ENCODE results near the gene SAE1.
"Not testable (repeated sequence)": the region's sequence is repeated elsewhere in the genome, so short reads cannot be mapped to it uniquely, and the experiment has no call there.

SAE1 gene

DNA sequence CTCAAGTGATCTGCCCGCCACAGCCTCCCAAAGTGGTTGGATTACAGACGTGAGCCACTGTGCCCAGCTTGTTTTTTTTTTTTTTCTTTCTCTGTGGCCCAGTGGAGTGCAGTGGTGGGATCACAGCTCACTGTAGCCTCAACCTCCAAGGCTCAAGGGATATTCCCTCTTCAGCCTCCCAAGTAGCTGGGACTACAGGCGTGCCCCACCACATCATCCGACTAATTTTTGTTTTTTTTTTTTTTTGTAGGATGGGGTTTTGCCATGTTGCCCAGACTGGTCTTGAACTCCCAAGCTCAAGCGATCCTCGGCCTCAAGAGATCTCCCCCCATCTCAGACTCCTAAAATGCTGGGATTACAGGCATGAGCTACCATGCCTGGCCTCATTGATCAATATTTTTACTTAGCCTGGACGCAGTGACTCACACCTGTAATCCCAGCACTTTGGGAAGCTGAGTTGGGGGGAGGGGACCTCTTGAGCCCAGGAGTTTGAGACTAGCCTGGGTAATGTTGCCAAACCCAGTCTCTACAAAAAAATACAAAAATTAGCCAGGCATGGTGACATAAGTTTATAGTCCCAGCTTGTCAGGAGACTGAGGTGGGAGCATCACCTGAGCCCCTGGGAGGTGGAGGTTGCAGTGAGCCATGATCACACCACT is 1.7 kb downstream of the SAE1 start:
- DNase-seq = no peak

DNA sequence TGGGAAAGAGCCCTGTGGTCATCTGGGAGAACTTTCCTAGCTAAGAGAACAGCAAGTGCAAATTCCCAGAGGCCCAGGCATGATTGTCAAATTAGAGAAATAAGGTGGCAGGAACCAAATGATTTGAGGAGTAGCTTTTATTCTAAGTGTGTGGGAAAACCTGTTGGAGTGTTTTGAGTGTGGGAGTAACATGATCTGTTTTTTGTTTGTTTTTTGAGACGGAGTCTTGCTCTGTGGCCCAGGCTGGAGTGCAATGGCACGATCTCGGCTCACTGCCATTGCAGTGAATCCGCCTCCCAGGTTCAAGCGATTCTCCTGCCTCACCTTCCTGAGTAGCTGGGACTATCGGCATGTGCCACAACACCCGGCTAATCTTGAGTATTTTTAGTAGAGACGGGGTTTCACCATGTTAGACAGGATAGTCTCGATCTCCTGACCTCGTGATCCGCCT is 2.4 kb downstream of the SAE1 start:
- DNase-seq = no peak

DNA sequence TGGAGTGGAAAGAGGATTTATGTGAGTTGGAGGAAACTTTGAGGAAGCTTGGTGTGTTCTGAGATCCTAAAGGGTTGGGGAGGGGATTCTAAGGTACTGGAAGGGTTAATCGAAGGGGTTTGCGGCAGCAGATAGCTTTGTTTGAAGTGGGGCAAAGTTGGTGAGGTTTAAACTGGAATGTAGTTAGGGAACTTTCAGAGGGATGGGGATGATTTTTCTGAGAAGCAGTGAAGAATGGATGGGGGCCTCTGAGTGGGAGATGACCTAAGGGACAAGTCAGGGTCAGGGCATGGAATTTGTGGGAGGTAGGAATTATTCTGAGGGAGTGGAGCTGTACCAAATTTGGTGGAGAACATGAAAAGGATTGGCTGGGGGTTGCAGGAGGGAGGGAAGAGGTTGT is 3.9 kb downstream of the SAE1 start:
- no peak for DNase-seq

DNA sequence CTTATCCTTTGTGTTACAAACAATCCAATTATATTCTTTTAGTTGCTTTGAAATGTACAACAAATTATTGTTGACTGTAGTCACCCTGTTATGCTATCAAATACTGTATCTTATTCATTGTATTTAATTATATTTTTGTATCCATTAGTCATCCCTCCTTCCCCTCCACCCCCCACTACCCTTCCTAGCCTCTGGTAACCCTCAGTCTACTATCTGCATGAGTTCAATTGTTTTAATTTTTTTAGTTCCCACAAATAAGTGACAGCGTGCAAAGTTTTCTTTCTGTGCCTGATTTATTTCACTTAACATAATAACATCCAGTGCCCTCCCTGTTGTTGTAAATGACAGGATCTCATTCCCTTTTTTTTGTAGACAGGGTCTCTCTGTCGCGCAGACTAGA is 4.5 kb downstream of the SAE1 start:
- DNase-seq = no peak

DNA sequence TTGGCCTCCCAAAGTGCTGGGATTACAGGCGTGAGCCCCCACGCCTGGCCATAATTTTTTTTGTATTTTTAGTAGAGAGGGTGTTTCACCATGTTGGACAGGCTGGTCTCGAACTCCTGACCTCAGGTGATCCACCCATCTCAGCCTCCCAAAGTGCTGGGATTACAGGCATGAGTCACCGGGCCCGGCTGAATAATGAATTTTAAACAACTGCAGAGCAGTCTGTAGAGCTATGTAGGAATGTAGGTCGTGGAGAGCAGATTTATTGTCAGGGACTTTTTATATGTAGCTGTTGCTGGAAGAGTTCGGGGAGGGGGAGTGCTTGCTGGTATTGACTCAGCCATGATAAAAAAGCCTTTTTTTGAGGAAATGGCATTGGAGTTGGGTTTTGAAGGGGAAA is 10.6 kb downstream of the SAE1 start:
- not testable (repeated sequence) for DNase-seq

DNA sequence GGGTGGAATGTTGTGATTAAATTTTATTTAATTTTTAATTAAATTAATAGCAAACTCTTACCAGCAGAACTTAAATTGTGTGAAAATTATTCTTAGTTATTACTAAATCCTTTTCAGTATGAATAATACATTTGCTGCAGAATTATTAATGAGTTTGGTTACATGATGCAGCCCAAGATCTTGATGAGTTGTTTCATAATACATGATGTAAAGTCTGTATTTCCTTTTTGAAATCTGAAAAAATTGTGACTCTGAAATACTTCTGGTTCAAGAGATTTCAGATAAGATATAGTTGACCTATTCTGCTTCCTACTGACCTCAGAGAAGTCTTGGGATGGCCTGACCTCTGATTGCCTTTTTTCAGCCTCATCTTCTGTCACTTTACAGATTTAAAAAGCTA is 11.1 kb downstream of the SAE1 start:
- DNase-seq = no peak

DNA sequence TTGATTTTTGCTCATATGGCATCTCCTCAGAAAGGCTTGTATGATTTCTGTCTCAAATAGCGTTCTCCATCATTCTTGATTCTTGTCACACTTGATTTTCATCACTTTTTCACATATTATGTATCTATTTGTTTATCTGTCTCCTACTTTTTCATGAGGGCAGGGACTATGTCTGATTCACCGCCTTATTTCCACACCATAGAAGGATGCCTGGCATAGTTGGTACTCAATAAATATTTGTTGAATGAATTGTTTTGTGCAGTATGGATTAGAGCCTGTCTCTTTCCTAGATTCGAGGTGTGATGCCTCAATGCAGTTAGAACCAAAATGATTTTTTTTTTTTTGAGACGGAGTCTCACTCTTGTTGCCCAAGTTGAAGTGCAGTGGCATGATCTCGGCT is 12.1 kb downstream of the SAE1 start:
- no peak for DNase-seq

DNA sequence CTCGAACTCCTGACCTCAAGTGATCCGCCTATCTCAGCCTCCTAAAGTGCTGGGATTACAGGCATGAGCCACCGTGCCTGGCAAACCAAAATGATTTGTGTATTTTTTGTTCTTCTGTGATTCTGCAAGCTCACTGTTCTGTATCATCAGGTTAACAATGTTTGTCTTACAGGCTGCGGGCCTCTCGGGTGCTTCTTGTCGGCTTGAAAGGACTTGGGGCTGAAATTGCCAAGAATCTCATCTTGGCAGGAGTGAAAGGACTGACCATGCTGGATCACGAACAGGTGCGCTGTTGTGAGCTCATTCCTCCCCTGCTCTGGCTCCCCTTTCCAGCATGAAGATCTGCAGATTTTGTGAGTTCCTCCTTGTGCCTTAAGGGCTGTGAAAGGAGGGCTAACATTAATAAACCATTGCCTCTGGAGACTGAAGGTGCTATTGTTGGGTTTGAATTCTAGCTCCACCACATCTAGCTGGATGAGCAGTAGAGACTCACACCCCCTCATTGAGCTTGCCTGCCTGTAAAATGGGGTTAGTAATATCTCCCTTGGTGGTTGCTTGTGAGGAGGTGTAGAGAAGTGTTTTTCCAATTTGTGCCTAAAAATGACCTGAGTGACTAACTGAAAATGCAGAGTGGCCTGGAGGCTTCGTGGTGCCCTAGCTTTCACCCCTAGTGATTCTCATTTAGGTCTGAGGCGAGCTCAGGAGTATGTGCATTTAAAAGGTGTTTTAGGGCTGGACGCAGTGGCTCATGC is 12.9 kb downstream of the SAE1 start:
- no peak for DNase-seq

DNA sequence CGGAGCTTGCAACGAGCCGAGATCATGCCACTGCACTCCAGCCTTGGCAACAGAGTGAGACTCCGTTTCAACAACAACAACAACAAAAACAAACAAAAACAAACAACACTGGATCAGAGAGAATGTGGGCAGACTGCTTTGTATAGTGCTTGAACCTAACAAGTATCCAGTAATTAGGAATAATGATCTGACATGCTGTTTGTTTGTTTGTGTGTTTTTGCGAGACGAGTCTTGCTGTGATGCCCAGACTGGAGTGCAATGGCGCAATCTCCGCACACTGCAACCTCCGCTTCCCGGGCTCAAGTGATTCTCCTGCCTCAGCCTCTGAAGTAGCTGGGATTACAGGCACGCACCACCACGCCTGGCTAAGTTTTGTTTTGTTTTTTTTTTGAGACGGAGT is 14.0 kb downstream of the SAE1 start:
- DNase-seq = no peak

DNA sequence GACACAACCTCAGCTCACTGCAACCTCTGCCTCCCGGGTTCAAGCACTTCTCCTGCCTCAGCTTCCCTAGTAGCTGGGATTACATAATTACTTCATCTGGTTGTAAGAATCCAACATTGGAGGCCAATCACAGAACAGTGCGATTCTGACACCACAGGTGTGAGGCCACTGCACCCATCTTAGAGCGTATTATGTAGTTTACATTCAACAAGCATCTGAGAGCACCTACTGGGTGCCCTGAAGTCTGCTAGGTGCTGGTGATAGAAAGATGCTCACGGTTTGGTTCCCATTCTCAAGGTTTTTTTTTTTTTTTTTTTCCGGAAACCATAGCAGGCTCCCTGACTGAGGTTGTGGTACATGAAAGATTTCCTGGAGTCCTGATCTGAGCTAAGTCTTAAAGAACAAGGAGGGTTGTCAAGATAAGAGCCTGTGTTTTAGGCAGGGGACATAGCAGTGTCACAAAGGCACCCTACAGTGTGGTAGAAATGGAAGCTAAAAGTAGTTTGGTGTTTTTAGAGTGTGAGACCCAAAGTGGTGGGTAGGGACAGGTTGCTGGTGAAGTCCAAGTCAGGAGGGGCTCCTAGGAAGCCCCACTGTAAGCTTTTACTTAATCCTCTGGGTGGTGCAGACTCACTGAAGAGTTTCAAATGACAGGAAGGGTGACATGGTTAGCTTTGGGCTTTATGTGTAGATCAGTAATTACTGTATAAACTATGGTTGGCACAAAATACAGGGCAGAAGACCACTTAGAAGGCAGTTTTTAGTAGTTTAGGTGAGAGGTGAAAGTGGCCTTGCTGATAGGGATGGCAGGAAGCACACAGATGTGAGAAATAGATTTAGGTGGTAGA is 15.2 kb downstream of the SAE1 start:
- no peak for DNase-seq

DNA sequence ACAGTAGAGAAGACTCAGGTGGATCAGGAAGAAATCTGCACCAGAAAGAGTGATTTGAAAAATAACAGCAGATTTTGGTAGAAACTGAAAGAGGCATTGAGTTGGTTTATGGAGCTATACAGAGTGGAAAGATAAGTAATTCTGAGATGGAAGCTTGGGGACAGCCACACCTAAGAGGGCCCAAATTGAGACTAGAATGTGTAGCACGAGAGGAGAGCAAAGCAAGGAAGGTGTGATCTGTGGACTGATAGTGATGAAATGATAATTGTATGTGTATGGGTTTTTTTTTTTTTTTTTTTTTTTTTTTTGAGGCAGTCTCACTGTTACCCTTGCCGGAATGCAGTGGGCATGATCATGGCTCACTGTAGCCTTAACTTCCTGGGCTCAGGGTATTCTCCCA is 16.3 kb downstream of the SAE1 start:
- no peak for DNase-seq

DNA sequence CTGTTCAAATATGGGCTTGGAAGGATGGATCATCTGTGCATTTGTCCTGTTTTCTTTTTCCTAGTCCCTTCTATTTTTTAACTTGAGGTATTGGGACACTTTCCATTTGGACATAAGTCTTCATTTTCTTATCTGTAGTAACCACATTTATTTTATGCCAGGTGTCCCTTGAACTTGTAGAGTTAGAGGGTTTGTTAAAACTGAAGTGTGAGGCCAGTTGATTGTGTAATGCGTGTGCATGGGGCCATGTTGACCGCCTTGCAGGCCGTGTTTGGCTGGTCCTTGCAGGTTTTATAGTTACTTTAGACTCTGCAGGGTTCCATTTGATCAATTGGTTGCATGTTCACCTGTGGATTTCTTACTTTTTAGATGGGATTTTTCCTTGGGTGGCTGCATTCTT is 21.0 kb downstream of the SAE1 start:
- DNase-seq = no peak

DNA sequence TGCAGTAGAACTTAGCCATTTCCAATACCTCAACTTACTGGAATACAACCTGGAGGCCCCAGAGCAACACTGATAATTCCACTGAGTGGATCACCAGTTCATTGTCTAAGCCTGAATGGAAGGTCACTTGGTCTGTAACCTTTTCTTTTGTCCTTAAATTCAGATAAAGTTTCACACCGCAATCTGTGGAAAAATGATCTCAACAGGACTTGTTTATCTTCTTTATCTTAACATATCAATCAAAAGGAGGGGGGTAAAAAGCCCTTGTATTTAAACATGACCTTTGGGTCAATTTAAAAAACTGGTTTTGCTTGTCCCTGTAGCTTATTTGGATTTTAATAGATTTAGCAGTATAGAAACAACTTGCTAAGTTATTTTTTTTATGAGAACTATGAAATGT is 21.6 kb downstream of the SAE1 start:
- DNase-seq = no peak

DNA sequence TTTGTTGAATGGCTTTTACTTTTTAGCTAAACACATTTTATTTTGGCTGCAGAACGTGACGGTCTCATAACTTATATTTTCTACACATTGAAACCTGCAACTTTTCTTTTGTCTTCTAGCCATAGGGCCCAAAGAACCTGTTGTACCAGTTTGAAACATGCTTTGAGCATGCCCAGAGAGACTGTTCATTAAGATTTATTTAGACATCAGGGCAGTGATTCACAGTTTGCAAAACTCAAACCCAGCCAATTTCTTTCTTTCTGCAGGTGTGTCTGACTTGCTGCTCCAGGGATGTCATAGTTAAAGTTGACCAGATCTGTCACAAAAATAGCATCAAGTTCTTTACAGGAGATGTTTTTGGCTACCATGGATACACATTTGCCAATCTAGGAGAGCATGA is 22.0 kb downstream of the SAE1 start:
- no peak for DNase-seq

DNA sequence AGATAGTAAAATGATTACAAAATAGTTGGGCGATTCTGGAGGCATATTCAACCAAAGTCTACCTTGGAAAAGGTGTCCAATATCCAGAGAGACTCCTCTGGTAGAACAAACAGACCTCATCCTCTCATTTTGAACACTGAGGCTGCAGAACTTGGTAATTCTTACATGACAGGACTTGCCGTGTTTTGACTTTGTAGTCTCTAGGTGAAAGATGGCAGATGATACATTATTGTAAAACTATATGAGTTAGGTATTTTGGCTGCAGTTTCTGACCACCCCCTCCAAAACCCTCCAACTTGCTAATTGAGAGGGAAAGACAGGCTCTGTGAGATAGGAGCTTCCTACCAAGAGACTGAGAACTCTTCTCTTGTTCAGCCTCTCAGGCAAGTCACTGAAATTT is 22.6 kb downstream of the SAE1 start:
- no peak for DNase-seq

DNA sequence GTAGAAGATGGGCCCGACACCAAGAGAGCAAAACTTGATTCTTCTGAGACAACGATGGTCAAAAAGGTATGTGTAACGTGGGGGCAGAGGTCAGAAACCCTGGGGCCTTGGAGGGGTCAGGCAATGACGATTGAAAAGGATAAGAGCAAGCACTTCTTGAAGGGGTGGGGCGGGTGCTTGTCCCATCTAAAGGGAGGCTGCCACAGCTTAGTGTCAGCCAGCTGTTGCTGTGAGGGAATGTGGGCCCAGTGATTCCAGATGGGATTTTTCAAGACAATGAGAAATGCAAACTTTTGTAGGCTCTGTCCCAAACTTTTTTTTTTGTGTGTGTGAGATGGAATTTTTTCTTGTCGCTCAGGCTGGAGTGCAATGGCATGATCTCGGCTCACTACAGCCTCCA is 24.5 kb downstream of the SAE1 start:
- no peak for DNase-seq

DNA sequence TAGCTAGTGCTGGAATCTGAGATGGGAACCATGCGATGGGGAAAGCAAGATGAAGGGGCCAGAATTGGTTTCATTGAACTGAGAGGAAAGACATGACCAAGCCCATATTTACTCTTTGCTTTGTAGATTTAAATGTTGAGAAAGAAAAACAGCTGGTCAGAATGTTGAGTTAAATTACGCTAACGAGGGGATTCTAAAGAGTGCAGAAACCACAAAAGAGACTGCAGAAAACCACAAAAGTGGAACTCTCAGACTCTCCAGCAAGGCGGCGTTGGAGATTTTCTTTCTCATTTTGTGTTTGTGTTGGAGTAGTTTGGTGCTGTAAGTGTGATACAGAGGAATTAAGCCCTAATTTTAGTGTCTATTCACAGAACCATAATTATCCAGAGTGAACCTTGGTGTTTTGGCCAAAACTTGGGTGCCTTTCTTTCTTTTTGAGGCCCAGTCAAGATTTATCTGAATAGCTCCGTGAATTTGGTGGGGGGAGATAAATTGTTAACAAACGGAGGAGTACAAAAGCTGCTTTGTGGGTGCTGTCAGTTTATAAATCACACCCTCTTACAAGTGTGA is 26.3 kb downstream of the SAE1 start:
- DNase-seq = no peak

DNA sequence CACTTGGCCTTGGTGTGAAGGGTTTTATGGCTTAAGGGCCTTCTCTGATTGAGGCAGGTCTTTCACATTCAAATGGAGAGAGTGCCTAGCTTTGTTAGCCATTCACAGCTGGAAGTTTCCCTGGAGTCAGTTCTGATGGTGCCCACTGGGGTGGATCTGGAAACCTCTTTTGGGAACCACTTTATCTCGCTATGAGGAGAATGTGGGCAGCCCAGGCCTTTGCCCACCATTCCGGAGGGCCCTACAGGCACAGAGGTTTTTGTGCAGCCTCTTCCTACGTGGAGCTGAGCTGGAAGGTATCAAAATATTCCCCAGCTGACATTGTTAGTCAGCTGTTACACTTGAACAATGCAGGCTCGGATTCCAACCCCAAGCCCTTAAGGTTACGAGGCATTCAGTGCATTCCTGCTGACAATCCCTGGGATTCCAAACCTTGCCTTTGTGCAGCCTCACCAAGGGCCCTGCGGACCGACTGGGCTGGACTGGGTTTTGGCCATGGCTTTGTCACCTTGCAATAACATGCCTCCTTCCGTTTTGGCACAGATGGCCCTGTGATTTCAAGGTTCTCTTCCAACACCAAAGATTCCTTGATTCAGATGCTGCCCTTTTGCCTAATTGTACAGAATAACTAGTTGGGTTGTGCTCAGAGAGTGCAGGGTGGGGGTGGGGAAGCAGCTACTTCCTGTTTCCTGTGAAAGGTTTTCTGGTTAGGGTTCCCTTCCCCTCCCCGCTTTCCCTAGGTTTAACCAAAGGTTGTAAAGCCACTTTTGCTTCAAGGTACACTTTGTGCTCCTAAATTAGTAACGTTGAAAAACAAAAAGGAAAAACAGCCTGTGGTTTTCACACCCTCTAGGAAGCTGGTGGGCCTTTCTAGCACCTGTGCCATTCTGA is 27.0 kb downstream of the SAE1 start:
- no peak for DNase-seq

DNA sequence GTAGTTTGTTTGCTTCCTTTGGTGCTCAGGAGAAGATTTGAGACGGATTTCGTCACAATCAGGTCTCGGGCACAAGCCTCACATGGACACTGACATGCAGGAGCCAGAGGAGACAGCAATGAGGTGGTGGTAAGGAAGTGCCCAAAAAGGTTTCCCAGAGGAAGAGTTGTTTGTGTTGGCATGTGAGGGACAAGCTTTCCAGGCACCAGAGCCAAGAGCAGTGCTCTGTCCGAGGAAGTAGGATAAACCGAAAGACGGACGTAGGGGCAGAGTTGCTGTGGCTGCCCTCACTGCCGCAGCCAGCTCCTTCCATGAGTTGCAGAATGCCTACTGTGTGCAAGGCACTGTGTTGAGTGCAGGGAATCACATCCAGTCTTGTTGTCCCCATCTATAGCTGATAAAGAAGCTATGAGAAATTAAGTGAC is 27.7 kb downstream of the SAE1 start:
- DNase-seq = no peak

DNA sequence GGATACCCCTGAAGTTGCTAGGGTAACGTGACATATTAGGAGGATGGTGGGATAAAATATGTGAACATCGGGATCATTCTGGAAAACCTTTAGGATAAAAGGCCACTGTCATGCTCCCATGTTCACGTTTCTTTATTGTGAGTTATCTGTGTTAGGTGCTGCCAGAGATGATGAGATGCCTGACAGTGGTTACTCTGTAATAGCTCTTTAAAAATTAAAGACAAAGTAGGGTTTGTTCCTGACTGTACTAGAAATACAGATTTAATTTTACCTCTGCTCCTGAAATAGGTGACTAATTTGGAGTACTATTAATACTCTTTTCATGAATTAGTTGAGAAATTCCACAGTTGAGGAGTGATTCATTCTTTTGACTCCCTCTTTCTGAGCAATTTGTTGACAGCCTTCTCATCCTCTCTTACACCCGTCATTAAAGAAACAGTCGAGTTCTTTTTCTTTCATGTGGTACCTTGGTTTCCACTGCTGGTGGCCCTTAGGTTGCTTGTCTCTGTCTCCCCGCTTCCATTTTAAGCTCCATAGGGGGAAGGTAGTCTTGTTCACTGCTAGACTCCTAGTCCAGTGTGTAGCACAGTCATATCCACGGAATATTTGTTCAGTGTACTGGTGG is 28.4 kb downstream of the SAE1 start:
- peak; percentile 13 for DNase-seq

DNA sequence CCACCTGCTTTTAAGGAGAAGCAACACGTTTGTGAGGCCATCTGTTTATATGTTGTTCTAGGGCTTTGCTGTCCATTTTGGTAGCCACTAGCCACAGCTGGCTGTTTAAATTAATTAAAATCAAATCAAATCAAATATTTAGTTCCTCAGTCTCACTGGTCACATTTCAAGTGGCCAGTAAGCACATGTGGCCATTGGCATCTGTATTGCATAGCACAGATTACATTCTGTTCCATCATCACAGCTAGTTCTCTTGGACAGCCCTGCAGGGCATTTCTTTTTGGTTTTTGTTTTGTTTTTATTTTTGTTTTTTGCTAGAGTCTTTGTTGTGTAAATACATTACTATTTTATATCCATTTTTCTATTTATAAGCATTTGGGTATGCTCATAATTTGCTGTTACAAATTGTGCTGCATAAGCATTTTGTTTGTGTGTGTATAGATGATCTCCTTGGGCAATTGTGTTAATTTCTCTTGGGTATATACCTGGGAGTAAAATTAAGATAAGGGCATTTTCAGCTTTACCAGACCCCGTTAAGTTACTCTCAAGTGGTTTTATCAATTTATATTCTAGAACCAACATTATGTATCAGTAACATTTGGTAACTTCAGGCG is 31.3 kb downstream of the SAE1 start:
- no peak for DNase-seq

DNA sequence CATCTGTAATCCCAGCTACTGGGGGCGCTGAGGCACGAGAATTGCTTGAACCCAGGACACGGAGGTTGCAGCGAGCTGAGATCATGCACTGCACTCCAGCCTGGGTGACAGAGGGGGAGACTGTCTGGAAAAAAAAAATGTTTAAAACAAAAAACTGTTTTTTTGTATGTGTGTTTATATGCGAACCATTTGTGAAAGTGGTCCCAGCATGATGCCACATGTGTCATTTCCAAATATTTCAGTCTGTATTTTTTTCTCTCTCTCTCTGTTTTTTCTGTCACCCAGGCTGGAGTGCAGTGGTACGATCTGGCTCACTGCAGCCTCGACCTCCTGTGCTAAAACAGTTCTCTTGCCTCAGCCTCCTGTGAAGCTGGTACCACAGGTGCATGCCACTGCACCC is 37.4 kb downstream of the SAE1 start:
- DNase-seq = no peak
